ENCODE measurements around the gene ARCN1. TPM values are rescaled to one million over a fixed set of nuclear protein-coding genes. Genes with fewer than 3 reads are reported as not detected.

Gene ARCN1
- total RNA-seq, 1 experiment from 2014 or later, result 122 TPM

DNA sequence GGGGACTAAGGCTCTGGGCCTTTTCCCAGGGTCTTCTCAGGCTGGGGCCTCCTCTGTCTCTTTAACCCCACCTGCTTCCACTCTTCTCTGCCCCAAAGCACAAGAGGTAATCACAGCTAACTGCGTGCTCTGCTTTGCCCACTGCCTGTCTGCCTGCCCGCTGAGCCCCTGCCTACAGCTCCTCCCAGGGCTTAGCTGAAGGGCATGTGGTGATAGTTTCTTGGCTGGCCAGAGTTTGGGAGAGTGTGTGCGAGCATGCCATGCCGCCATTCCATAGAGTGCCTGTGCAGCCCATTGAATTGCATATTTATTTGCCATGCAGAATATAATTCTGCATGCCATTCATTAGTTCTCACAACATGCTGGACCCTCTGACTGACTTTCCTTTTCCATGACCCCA, 67.7 kb downstream of the ARCN1 start:
- Histone ChIP-seq H3F3A (ENCODE audit: low read length, unreplicated experiment) (no peaks in the 10 kb centered on the region), H3K36me3 (ENCODE audit: low read depth, low read length) (peaks cover 7% of the 10 kb centered on the region; the same call in 1 of the 2 replicates), H2AFZ (ENCODE audit: low read length) (no peak overlapping the region), H3K9ac (ENCODE audit: low read length) (no peak overlapping the region), H3K9me2 (replicated peaks; ENCODE audit: low read length) (no peaks in the 10 kb centered on the region), H3K4me2 (ENCODE audit: low read length) (no peak overlapping the region), H3K79me2 (ENCODE audit: low read length) (no peaks in the 10 kb centered on the region), H4K20me1 (ENCODE audit: low read length) (no peaks in the 10 kb centered on the region), H3K27ac (ENCODE audit: low read length) (no peak overlapping the region), H3K9me3 (ENCODE audit: low read length) (no peaks in the 10 kb centered on the region), H3K4me1 (ENCODE audit: insufficient read depth, low read length) (peaks cover 4% of the 10 kb centered on the region; the same call in 1 of the 2 replicates), H3K27me3 (ENCODE audit: low read length) (no peaks in the 10 kb centered on the region), H3K4me3 (ENCODE audit: low read length) (no peak overlapping the region)
- no TSS peak for BruUV-seq (replicated peaks)
- no peak for DNase-seq
- intact Hi-C loops (cut with micrococcal nuclease), result no loop called here
- TF ChIP-seq, protein P1, sequence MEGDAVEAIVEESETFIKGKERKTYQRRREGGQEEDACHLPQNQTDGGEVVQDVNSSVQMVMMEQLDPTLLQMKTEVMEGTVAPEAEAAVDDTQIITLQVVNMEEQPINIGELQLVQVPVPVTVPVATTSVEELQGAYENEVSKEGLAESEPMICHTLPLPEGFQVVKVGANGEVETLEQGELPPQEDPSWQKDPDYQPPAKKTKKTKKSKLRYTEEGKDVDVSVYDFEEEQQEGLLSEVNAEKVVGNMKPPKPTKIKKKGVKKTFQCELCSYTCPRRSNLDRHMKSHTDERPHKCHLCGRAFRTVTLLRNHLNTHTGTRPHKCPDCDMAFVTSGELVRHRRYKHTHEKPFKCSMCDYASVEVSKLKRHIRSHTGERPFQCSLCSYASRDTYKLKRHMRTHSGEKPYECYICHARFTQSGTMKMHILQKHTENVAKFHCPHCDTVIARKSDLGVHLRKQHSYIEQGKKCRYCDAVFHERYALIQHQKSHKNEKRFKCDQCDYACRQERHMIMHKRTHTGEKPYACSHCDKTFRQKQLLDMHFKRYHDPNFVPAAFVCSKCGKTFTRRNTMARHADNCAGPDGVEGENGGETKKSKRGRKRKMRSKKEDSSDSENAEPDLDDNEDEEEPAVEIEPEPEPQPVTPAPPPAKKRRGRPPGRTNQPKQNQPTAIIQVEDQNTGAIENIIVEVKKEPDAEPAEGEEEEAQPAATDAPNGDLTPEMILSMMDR (conservative IDR thresholded peaks at IDR 0.05; ENCODE audit: low read depth, low read length), result no peak
- TF ChIP-seq EZH2 (IDR thresholded peaks at IDR 0.05; ENCODE audit: low read length, unreplicated experiment) (no peak), EZH2phosphoT487 (IDR thresholded peaks at IDR 0.05; ENCODE audit: borderline replicate concordance, low read length) (no peak)
- no peak for ATAC-seq
- CTCF ChIA-PET, result no interaction called here
- POLR2A ChIA-PET (ENCODE audit: unreplicated experiment), result no interaction called here

DNA sequence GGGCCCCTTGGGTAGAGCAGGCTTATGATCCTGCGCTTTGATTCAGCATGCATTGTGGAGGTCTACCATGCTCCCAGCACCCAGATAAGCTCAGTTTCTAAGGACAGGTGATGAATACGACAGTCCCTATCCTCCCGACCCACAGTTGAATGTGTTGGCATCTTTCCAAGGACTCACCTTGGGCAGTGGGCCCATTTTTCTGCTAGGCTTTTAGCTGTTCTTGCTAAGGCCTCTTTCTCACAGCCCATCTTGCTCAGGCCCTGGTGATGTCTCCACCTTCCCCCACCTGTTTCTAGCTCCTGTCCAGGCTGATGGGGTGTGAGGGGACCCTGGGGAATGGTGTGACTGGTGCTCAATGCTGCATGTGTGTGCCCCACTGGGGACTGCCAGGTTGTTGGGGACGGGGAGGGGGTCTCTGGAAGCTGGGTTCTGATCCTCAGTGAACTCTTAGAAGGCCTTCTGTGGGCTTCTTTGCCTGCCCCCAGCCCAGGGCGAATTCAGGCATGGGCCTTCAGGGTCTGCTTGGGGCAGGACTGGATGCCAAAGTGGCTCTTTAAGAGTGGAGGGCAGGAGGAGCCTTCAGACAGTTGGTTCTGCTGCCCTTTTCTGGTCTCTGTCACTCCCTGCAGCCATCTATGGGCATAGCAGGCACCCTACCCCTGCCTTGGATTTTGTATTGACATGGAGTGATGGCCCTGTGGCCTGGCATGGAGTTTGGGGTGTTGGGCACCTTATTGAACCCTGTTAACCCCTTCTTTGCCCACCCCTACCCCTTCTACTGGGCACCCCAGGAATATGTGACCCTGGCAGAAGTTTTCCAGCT, 68.3 kb downstream of the ARCN1 start:
- H3K9ac ChIP-seq (ENCODE audit: low read length), result no peak overlapping the region
- no peaks in the 10 kb centered on the region for H3K79me2 ChIP-seq (ENCODE audit: low read length)
- TF ChIP-seq, protein P1 (conservative IDR thresholded peaks at IDR 0.05; ENCODE audit: low read depth, low read length), result peak; percentile 52; the same call in 1 of the 2 replicates
- TF ChIP-seq EZH2phosphoT487 (IDR thresholded peaks at IDR 0.05; ENCODE audit: borderline replicate concordance, low read length) (no peak), EZH2 (IDR thresholded peaks at IDR 0.05; ENCODE audit: low read length, unreplicated experiment) (no peak)
- no peak overlapping the region for H3K4me3 ChIP-seq (ENCODE audit: low read length)
- CTCF ChIA-PET, result no interaction called here
- H3K9me2 ChIP-seq (replicated peaks; ENCODE audit: low read length), result no peaks in the 10 kb centered on the region
- peaks cover 10% of the 10 kb centered on the region; the same call in 1 of the 2 replicates for H3K36me3 ChIP-seq (ENCODE audit: low read depth, low read length)
- ATAC-seq, result peak; percentile 70
- no peaks in the 10 kb centered on the region for H3F3A ChIP-seq (ENCODE audit: low read length, unreplicated experiment)
- no peaks in the 10 kb centered on the region; the same call in 1 of the 2 replicates for H3K4me1 ChIP-seq (ENCODE audit: insufficient read depth, low read length)
- H3K4me2 ChIP-seq (ENCODE audit: low read length), result no peak overlapping the region
- H3K27ac ChIP-seq (ENCODE audit: low read length), result no peak overlapping the region
- no peaks in the 10 kb centered on the region for H4K20me1 ChIP-seq (ENCODE audit: low read length)
- POLR2A ChIA-PET (ENCODE audit: unreplicated experiment), result no interaction called here
- peak; percentile 32 for DNase-seq
- no TSS peak for BruUV-seq (replicated peaks)
- no peaks in the 10 kb centered on the region for H3K9me3 ChIP-seq (ENCODE audit: low read length)
- intact Hi-C loops (cut with micrococcal nuclease), result no loop called here
- no peaks in the 10 kb centered on the region for H3K27me3 ChIP-seq (ENCODE audit: low read length)
- H2AFZ ChIP-seq (ENCODE audit: low read length), result no peak overlapping the region
